ENCODE results near the gene RPL26.
A peak's percentile ranks its signal among the peaks of the same experiment; 100 is the strongest.
"Not testable (repeated sequence)": the region's sequence is repeated elsewhere in the genome, so short reads cannot be mapped to it uniquely, and the experiment has no call there.

Gene RPL26

GRCh38 chr17:8377422-8377821 lies 5.6 kb downstream of the RPL26 start:
- TF ChIP-seq CTCF (IDR thresholded peaks at IDR 0.05), result no peak
- no peak overlapping the region for H3K4me3 ChIP-seq
- no peak overlapping the region for H3K27ac ChIP-seq
- no peak for DNase-seq (ENCODE audit: low spot score)

- peak; percentile 57 for TF ChIP-seq CTCF (IDR thresholded peaks at IDR 0.05)
- Histone ChIP-seq H3K4me3 (peak within 1 kb of the TSS; percentile 79), H3K27ac (peak within 1 kb of the TSS; percentile 73 to 87)
- peak; percentile 92 for DNase-seq (ENCODE audit: low spot score)
Observed at GRCh38 chr17:8376271-8377067, 6.5 kb downstream of the RPL26 start, which contains the start of gene KRABD2. Gene KRABD2 (minus strand): TSS chr17:8376704.

- DNase-seq (ENCODE audit: low spot score), result no peak
- Histone ChIP-seq H3K4me3 (peak overlapping the region; percentile 79), H3K27ac (peak overlapping the region; percentile 73 to 87)
- TF ChIP-seq CTCF (IDR thresholded peaks at IDR 0.05), result no peak
Observed at GRCh38 chr17:8375738-8376259, 7.2 kb downstream of the RPL26 start.

GRCh38 chr17:8373856-8374255 lies 9.1 kb downstream of the RPL26 start:
- H3K27ac ChIP-seq; H3K4me3 ChIP-seq; DNase-seq (ENCODE audit: low spot score): not testable (repeated sequence)

GRCh38 chr17:8372422-8372821 lies 10.6 kb downstream of the RPL26 start:
- no peak overlapping the region for H3K27ac ChIP-seq
- no peak for TF ChIP-seq CTCF (IDR thresholded peaks at IDR 0.05)

GRCh38 chr17:8371786-8372185 lies 11.2 kb downstream of the RPL26 start:
- no peak for TF ChIP-seq CTCF (IDR thresholded peaks at IDR 0.05)
- Histone ChIP-seq H3K4me3 (no peak overlapping the region), H3K27ac (peak overlapping the region in 1 of 2 donors; percentile 13)
- DNase-seq (ENCODE audit: low spot score), result peak; percentile 16

More at GRCh38 chr17:8372422-8372821, 10.6 kb downstream of the RPL26 start:
- peak; percentile 36 for DNase-seq (ENCODE audit: low spot score)
- H3K4me3 ChIP-seq, result no peak overlapping the region

- DNase-seq (ENCODE audit: low spot score), result no peak
- no peak overlapping the region for H3K27ac ChIP-seq
- no peak for TF ChIP-seq CTCF (IDR thresholded peaks at IDR 0.05)
- H3K4me3 ChIP-seq, result no peak overlapping the region
Observed at GRCh38 chr17:8369944-8370343, 13.0 kb downstream of the RPL26 start.
